Adrenal gland (tissue), 12 donors: ENCODE data around the gene RPUSD3. TPM values are rescaled to one million over a fixed set of nuclear protein-coding genes. Genes with fewer than 3 reads are reported as not detected.
"Not testable (repeated sequence)": the region's sequence is repeated elsewhere in the genome, so short reads cannot be mapped to it uniquely, and the experiment has no call there.

Experiments
- DNase-seq, 7 donors: peaks; one replicate each; pipeline ENCODE4 v3.0.0-alpha.2; 2019 to 2020
- H3K27ac ChIP-seq, 5 donors: fragments of 200-600 bp; sonication (generic) in 4 of 5; 1 replicate in 3 of 5; 2 replicates in 2 of 5; pipeline versions ENCODE4 v1.5.1 to v1.8.0; 2016 to 2020; ENCODE audit warnings: mild to moderate bottlenecking in 1 of 5
- H3K27me3 ChIP-seq: fragments of 200-600 bp; 2 replicates; pipeline ENCODE4 v1.8.0; 2021
- H3K36me3 ChIP-seq, 2 donors: fragments of 200-600 bp; replicated peaks in 1 of 2; 1 replicate in 1 of 2; 2 replicates in 1 of 2; pipeline versions ENCODE4 v1.5.1 to v1.8.0; 2018 to 2022
- H3K4me1 ChIP-seq, 2 donors: fragments of 200-600 bp; replicated peaks in 1 of 2; 1 replicate in 1 of 2; 2 replicates in 1 of 2; pipeline versions ENCODE4 v1.5.1 to v1.8.0; 2018 to 2021
- H3K4me3 ChIP-seq, 4 donors: fragments of 200-600 bp; sonication (generic) in 3 of 4; one replicate each; pipeline ENCODE4 v1.5.1; 2016 to 2018
- H3K9me3 ChIP-seq, 3 donors: fragments of 200-600 bp; sonication (generic) in 1 of 3; replicated peaks in 1 of 3; 1 replicate in 2 of 3; 2 replicates in 1 of 3; pipeline versions ENCODE4 v1.5.1 to v1.8.0; 2016 to 2021
- CTCF ChIP-seq, 6 experiments: fragments of 450-650 bp in 4 of 6; fragments of 200-600 bp in 2 of 6; sonication (generic) in 1 of 6; IDR thresholded peaks; 1 replicate in 5 of 6; 2 replicates in 1 of 6; pipeline versions ENCODE4 v1.5.1 to v1.8.0; 2016 to 2021; ENCODE audit warnings: antibody characterized with exemption in 6 of 6, mild to moderate bottlenecking in 2 of 6, moderate library complexity in 1 of 6
- POLR2A ChIP-seq, 2 donors: fragments of 450-650 bp; IDR thresholded peaks; one replicate each; pipeline ENCODE4 v1.6.1; 2017; ENCODE audit warnings: antibody characterized with exemption in 2 of 2, mild to moderate bottlenecking in 2 of 2, moderate library complexity in 1 of 2
- WGBS, 4 donors: extraction: QIAGEN DNeasy Blood & Tissue Kit in 2 of 4; methylation state at CpG; one replicate each; pipeline versions ENCODE4 v1.1.5 to v1.1.7; 2013 to 2017; 5-methylcytosine and 5-hydroxymethylcytosine counted together
- intact Hi-C, 2 donors: fragments of 100-400 bp; cut with DNase I; formaldehyde crosslinking; loops; one replicate each; pipeline versions ENCODE4 v1.14.1 to v1.15.0; 2022 to 2023
- polyA plus RNA-seq, 3 donors: library from polyadenylated mRNA; stranded (reverse); fragments of 200-250 nt in 2 of 3; fragments of 350-450 nt in 1 of 3; fragmentation: Illumina TruSeq in 1 of 3; extraction: RNeasy Lipid Tissue Mini Kit (QIAGEN cat#74804) in 1 of 3; gene quantifications; one replicate each; pipeline ENCODE4 v1.2.3, GENCODE V29; 2013 to 2014
- total RNA-seq, 9 donors: library from RNA; depleted of rRNA in 4 of 9; stranded (reverse); fragments of >200 nt in 4 of 9; fragments of 120-200 nt in 1 of 9; fragmentation: NEBNext Ultra II Directional in 1 of 9; extraction: Animal tissue kit (Norgen Biotek cat#: 25700) in 1 of 9; gene quantifications; one replicate each; pipeline versions ENCODE4 v1.1.0 to v1.2.4, GENCODE V29; 2013 to 2023
- donor health status: healthy with polysubstance abuse.
- donor health status: Bipolar disorder and iron deficiency.
- donor health status: DM: yes; HTN: yes; CAD: no.
- donor health status: DM: no; HTN: no; CAD: no.
- donor health status: DM: no; HTN: no; CAD: no.
- donor health status: DM: yes; HTN: yes; CAD: no.

The RPUSD3 gene
- total and polyA plus RNA-seq, 12 donors, result 21.5 to 116 (median 48.3) TPM

- intact Hi-C loops, result no loop called here
- H3K36me3 ChIP-seq, result no peaks in the 10 kb centered on the region
- H3K27ac ChIP-seq, result no peak overlapping the region
- peaks cover 0 to 5% of the 10 kb centered on the region in 2 donors for H3K4me1 ChIP-seq
- H3K27me3 ChIP-seq, result no peaks in the 10 kb centered on the region
- DNase-seq, result no peak
- 46 to 100% (median 73%) methylated on average over 1 of the region's 1 CpG for WGBS, 4 donors
- H3K9me3 ChIP-seq, result no peaks in the 10 kb centered on the region
- no peak overlapping the region for H3K4me3 ChIP-seq
- TF ChIP-seq POLR2A (IDR thresholded peaks at IDR 0.05) (no peak), CTCF (IDR thresholded peaks at IDR 0.05) (no peak)
Measured at GRCh38 chr3:9870978-9871377, 27.2 kb upstream of the RPUSD3 start.

GRCh38 chr3:9869955-9870354, 26.1 kb upstream of the RPUSD3 start:
- TF ChIP-seq CTCF (IDR thresholded peaks at IDR 0.05), result no peak
- no peak for TF ChIP-seq POLR2A (IDR thresholded peaks at IDR 0.05)
- Histone ChIP-seq H3K36me3 (no peaks in the 10 kb centered on the region), H3K9me3 (no peaks in the 10 kb centered on the region), H3K4me3 (no peak overlapping the region), H3K27ac (no peak overlapping the region), H3K27me3 (no peaks in the 10 kb centered on the region), H3K4me1 (peaks cover 5 to 10% of the 10 kb centered on the region in 2 donors)
- DNase-seq, result no peak
- 72 to 77% (median 75%) methylated on average over 5 of the region's 5 CpGs for WGBS, 4 donors
- intact Hi-C loops, result no loop called here

GRCh38 chr3:9867106-9867505, 23.3 kb upstream of the RPUSD3 start:
- Histone ChIP-seq H3K4me3 (no peak overlapping the region), H3K27ac (peak overlapping the region in 1 of 5 donors; percentile 30), H3K9me3 (no peaks in the 10 kb centered on the region), H3K36me3 (no peaks in the 10 kb centered on the region), H3K4me1 (peaks cover 19 to 24% of the 10 kb centered on the region in 2 donors), H3K27me3 (no peaks in the 10 kb centered on the region)
- 88 to 93% (median 91%) methylated on average over 12 of the region's 12 CpGs for WGBS, 4 donors
- DNase-seq, result no peak
- no peak for TF ChIP-seq CTCF (IDR thresholded peaks at IDR 0.05)
- no peak for TF ChIP-seq POLR2A (IDR thresholded peaks at IDR 0.05)
- intact Hi-C loops, result no loop called here

GRCh38 chr3:9866639-9867038, 22.8 kb upstream of the RPUSD3 start:
- Histone ChIP-seq H3K4me3 (no peak overlapping the region), H3K27ac (peak overlapping the region in 1 of 5 donors; percentile 30), H3K27me3 (no peaks in the 10 kb centered on the region), H3K9me3 (no peaks in the 10 kb centered on the region), H3K4me1 (peaks cover 19 to 24% of the 10 kb centered on the region in 2 donors), H3K36me3 (no peaks in the 10 kb centered on the region)
- WGBS, 4 donors, result 77 to 93% (median 83%) methylated on average over 7 to 8 of the region's 8 CpGs
- peak in 5 of 7 donors; percentile 32 to 71 (median 44) for DNase-seq
- TF ChIP-seq CTCF (IDR thresholded peaks at IDR 0.05) (no peak), POLR2A (IDR thresholded peaks at IDR 0.05) (no peak)
- intact Hi-C loops, result no loop called here

- 69 to 77% (median 71%) methylated on average over 10 of the region's 10 CpGs for WGBS, 4 donors
- H3K4me1 ChIP-seq, result peaks cover 19 to 24% of the 10 kb centered on the region in 2 donors
- H3K9me3 ChIP-seq, H3K36me3 ChIP-seq, H3K27me3 ChIP-seq, H3K4me3 ChIP-seq, intact Hi-C loops: not testable (repeated sequence)
- peak in 3 of 7 donors; percentile 21 to 32 (median 30) for DNase-seq
- peak overlapping the region in 3 of 5 donors; percentile 12 to 71 (median 55) for H3K27ac ChIP-seq
Measured at GRCh38 chr3:9865125-9865637, 21.4 kb upstream of the RPUSD3 start.
